ENCODE data around the gene MLXIP.

- TF ChIP-seq CTCF (IDR thresholded peaks at IDR 0.05) (no peak), POLR2A (IDR thresholded peaks at IDR 0.05; ENCODE audit: low read depth) (no peak), POLR2AphosphoS5 (IDR thresholded peaks at IDR 0.05) (no peak), EP300 (IDR thresholded peaks at IDR 0.05) (no peak)
Observed at GRCh38 chr12:122042910-122043309, 35.6 kb upstream of the MLXIP start.
